Loucy (cell line): ENCODE results near the gene TMEM147.

Experiments used
- H2AFZ ChIP-seq: fragments of 200-600 bp; sonication (generic); 2 replicates; pipeline ENCODE4 v1.6.0; 2016; ENCODE audit warnings: antibody characterized with exemption, mild to moderate bottlenecking, low read length, moderate library complexity
- H3F3A ChIP-seq: fragments of 200-600 bp; 2 replicates; pipeline ENCODE4 v1.6.0; 2016; ENCODE audit warnings: antibody characterized with exemption, low read depth, mild to moderate bottlenecking
- H3K27me3 ChIP-seq: fragments of 200-600 bp; sonication (generic); 2 replicates; pipeline ENCODE4 v1.6.1; 2014; ENCODE audit warnings: low read length, mild to moderate bottlenecking; ENCODE audit not compliant: insufficient read depth, poor library complexity, severe bottlenecking
- H3K36me3 ChIP-seq: fragments of 200-600 bp; sonication (generic); 2 replicates; pipeline ENCODE4 v1.6.1; 2016; ENCODE audit warnings: low read length; ENCODE audit not compliant: insufficient read depth
- H3K4me1 ChIP-seq: fragments of 200-600 bp; sonication (generic); 2 replicates; pipeline ENCODE4 v1.5.1; 2014; ENCODE audit warnings: low read length, mild to moderate bottlenecking; ENCODE audit not compliant: insufficient read depth, poor library complexity, severe bottlenecking
- H3K4me2 ChIP-seq: fragments of 200-600 bp; sonication (generic); 2 replicates; pipeline ENCODE4 v1.6.0; 2014; ENCODE audit warnings: antibody characterized with exemption, low read length, low read depth, mild to moderate bottlenecking; ENCODE audit not compliant: poor library complexity, severe bottlenecking
- H3K4me3 ChIP-seq: fragments of 200-600 bp; sonication (generic); 2 replicates; pipeline ENCODE4 v1.5.1; 2014; ENCODE audit warnings: low read length, mild to moderate bottlenecking, mixed read lengths; ENCODE audit not compliant: poor library complexity, severe bottlenecking
- H3K79me2 ChIP-seq: fragments of 200-600 bp; sonication (generic); 2 replicates; pipeline ENCODE4 v1.6.1; 2014; ENCODE audit warnings: low read length; ENCODE audit not compliant: insufficient read depth
- H3K9ac ChIP-seq: fragments of 200-600 bp; sonication (generic); 2 replicates; pipeline ENCODE4 v1.6.0; 2014; ENCODE audit warnings: mild to moderate bottlenecking, low read depth, low read length, moderate library complexity; ENCODE audit not compliant: poor library complexity, severe bottlenecking
- H3K9me2 ChIP-seq: fragments of 200-600 bp; sonication (generic); replicated peaks from 2 replicates; pipeline ENCODE4 v1.6.1; 2016; ENCODE audit warnings: low read depth, low read length, mixed read lengths
- H3K9me3 ChIP-seq: fragments of 200-600 bp; sonication (generic); 2 replicates; pipeline ENCODE4 v1.6.1; 2014; ENCODE audit warnings: mild to moderate bottlenecking, antibody characterized with exemption, low read length, low read depth; ENCODE audit not compliant: insufficient read depth
- H4K20me1 ChIP-seq: fragments of 200-600 bp; sonication (generic); 2 replicates; pipeline ENCODE4 v1.6.0; 2014; ENCODE audit warnings: antibody characterized with exemption, low read length, mild to moderate bottlenecking; ENCODE audit not compliant: insufficient read depth, poor library complexity, severe bottlenecking
- CTCF ChIP-seq: fragments of 200-600 bp; sonication (generic); conservative IDR thresholded peaks from 2 replicates; pipeline ENCODE4 v1.5.1; 2014; ENCODE audit warnings: mild to moderate bottlenecking, antibody characterized with exemption, low read length
- EZH2phosphoT487 ChIP-seq: fragments of 200-600 bp; IDR thresholded peaks from 2 replicates; pipeline ENCODE4 v1.6.1; 2018; ENCODE audit warnings: antibody characterized with exemption, mild to moderate bottlenecking, moderate library complexity, borderline replicate concordance

Gene TMEM147

DNA sequence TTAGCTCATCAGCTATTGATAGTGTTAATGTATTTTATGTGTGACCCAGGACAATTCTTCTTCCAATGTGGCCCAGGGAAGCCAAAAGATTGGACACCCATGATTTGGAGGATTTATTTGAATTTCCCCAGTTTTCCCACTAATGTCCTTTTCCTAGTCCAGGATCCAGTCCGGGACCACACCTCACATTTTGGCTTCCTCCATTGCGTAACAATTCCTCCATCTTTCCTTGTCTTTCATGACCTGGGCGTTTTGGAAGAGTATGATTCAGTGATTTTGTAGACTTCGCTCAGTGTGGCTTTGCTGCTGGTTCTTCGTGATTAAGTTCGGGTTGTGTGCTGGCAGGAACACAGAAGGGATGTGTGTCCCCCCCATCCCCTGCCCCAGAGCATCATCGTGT is 21.3 kb downstream of the TMEM147 start:
- no peak for TF ChIP-seq EZH2phosphoT487
- TF ChIP-seq CTCF, result no peak
- Histone ChIP-seq H3K4me2 (no peak overlapping the region), H4K20me1 (no peaks in the 10 kb centered on the region), H2AFZ (no peak overlapping the region), H3K27me3 (no peaks in the 10 kb centered on the region), H3F3A (no peaks in the 10 kb centered on the region), H3K4me1 (no peaks in the 10 kb centered on the region), H3K9ac (no peak overlapping the region), H3K4me3 (no peak overlapping the region), H3K79me2 (no peaks in the 10 kb centered on the region), H3K36me3 (no peaks in the 10 kb centered on the region), H3K9me2 (no peaks in the 10 kb centered on the region), H3K9me3 (no peaks in the 10 kb centered on the region)

GRCh38 chr19:35569281-35569781 is 23.9 kb downstream of the TMEM147 start:
- no peaks in the 10 kb centered on the region for H3F3A ChIP-seq
- H3K9me3 ChIP-seq, result no peaks in the 10 kb centered on the region
- H3K4me3 ChIP-seq, result no peak overlapping the region
- no peaks in the 10 kb centered on the region for H3K4me1 ChIP-seq
- H3K79me2 ChIP-seq, result no peaks in the 10 kb centered on the region
- H3K9ac ChIP-seq, result no peak overlapping the region
- no peaks in the 10 kb centered on the region for H4K20me1 ChIP-seq
- no peaks in the 10 kb centered on the region for H3K9me2 ChIP-seq
- H2AFZ ChIP-seq, result no peak overlapping the region
- no peak overlapping the region for H3K4me2 ChIP-seq
- no peaks in the 10 kb centered on the region for H3K36me3 ChIP-seq
- TF ChIP-seq EZH2phosphoT487, result no peak
- no peak for TF ChIP-seq CTCF
- H3K27me3 ChIP-seq, result no peaks in the 10 kb centered on the region

DNA sequence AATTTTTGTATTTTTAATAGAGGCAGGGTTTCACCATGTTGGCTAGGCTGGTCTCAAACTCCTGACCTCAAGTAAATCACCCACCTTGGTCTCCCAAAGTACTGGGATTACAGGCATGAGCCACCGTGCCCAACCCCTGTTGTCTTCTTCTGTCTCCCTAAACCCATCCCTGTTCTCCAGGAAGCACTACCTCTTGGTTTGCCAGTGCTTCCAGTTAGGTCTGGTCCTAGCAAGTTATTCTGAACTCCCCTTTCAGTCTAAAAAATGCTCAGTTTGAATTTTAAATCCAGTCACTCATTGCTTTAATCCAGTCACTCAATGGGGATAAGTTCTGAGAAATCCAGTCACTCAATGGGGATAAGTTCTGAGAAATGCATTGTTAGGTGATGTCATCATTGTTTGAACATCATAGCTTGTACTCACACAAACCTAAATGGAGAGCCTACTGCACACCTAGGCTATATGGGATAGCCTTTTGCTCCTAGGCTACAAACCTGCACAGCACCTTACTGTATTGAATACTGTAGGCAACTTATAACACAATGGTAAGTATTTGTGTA is 26.1 kb downstream of the TMEM147 start:
- Histone ChIP-seq H3K27me3 (no peaks in the 10 kb centered on the region), H3K4me1 (no peaks in the 10 kb centered on the region), H3K9me2 (no peaks in the 10 kb centered on the region), H4K20me1 (no peaks in the 10 kb centered on the region), H3K4me3 (no peak overlapping the region), H3K79me2 (no peaks in the 10 kb centered on the region), H3K9ac (no peak overlapping the region), H2AFZ (no peak overlapping the region), H3K4me2 (no peak overlapping the region), H3F3A (no peaks in the 10 kb centered on the region), H3K36me3 (no peaks in the 10 kb centered on the region), H3K9me3 (no peaks in the 10 kb centered on the region)
- TF ChIP-seq EZH2phosphoT487, result no peak
- no peak for TF ChIP-seq CTCF
